GM06990 (cell line): ENCODE data around the gene PCDHB2.

Experiments used
- DNase-seq: peaks from one replicate; pipeline ENCODE4 v3.0.0-alpha.2; 2011; ENCODE audit not compliant: insufficient read length; ENCODE audit errors: extremely low read depth
- H3K27me3 ChIP-seq: replicated peaks from 2 replicates; pipeline ENCODE4 v1.6.0; 2011; ENCODE audit warnings: low read length; ENCODE audit not compliant: control insufficient read depth, insufficient read depth
- H3K36me3 ChIP-seq: 2 replicates; pipeline ENCODE4 v1.5.1; 2011; ENCODE audit warnings: low read length; ENCODE audit not compliant: control insufficient read depth, insufficient read depth
- H3K4me3 ChIP-seq: replicated peaks from 2 replicates; pipeline ENCODE4 v1.5.1; 2011; ENCODE audit warnings: low read depth, mild to moderate bottlenecking, control low read depth, low read length
- TF ChIP-seq, protein P1 (sequence below): IDR thresholded peaks from 2 replicates; pipeline ENCODE4 v1.5.1; 2011; ENCODE audit warnings: low read length, control low read depth, mild to moderate bottlenecking, inconsistent platforms; ENCODE audit not compliant: insufficient read depth, poor library complexity, severe bottlenecking

The PCDHB2 gene

DNA sequence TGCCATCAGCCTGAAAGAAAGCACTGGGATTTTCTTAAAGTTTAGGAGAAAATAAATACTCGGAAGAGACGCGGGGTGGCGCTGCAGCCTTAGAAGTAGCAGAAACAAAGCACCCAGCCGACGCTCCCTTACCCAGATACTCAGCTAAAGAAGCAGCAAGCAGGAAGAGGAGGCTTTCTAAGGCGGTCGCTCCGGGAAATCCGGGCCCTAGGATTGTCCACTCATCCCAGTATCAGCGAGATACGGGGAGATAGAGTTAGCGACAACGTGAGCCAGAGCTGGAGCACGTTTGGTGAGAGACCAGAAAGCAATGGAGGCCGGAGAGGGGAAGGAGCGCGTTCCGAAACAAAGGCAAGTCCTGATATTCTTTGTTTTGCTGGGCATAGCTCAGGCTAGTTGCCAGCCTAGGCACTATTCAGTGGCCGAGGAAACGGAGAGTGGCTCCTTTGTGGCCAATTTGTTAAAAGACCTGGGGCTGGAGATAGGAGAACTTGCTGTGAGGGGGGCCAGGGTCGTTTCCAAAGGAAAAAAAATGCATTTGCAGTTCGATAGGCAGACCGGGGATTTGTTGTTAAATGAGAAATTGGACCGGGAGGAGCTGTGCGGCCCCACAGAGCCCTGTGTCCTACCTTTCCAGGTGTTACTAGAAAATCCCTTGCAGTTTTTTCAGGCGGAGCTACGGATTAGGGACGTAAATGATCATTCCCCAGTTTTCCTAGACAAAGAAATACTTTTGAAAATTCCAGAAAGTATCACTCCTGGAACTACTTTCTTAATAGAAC lies at the start of gene PCDHB2:
Gene PCDHB2, plus strand, starts transcription at position 135 of the 782 bp plus-strand sequence. Its CDS starts 176 bp downstream, at position 311.
- DNase-seq = no peak

DNA sequence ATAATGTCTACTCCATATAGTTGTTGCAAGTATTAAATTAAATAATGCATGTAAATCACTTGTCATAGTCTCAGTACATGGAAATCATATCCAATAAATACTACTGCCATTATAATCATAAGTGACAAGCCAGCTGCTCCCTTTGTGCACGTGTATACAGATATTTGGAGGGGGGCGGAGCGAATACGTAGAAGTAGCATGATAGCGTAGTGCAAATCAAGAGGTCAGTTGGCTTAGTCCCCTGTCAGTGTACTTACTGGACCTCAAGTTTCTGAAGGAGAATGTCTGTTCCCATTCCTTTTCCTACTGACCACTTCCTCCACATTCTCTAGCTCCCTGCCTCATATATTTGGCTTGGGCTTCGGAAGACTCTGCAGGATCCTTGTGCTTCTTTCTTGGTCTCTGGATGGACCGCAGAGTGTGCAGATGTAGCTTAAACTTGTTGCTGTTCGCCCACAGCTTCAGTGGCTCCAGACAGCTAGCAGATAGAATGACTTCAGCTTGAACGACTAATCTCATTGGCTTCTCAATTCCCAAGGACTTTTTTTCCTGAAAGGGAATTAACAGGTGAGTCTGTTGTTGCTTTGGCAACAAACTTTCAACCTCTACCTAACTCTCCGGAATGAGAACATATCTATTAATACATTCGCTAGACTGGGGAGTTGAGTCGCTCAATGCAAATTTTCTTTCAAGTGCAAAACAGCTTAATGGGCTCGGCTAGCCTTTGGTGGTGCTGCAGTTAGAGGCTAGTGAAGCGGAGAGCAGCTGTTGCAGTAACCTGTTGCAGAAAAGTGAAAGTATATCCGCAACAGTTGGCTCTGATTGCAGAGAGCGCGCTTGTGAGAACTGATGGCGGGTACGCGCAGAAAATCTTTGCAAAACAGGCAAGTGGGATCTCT lies 43.5 kb upstream of the PCDHB2 start, which contains the start of gene PCDHB1:
Gene PCDHB1, plus strand, starts transcription at position 753 of the 899 bp plus-strand sequence. Its CDS starts 97 bp downstream, at position 850.
- no peaks in the 10 kb centered on the region for H3K36me3 ChIP-seq
- TF ChIP-seq, protein P1, sequence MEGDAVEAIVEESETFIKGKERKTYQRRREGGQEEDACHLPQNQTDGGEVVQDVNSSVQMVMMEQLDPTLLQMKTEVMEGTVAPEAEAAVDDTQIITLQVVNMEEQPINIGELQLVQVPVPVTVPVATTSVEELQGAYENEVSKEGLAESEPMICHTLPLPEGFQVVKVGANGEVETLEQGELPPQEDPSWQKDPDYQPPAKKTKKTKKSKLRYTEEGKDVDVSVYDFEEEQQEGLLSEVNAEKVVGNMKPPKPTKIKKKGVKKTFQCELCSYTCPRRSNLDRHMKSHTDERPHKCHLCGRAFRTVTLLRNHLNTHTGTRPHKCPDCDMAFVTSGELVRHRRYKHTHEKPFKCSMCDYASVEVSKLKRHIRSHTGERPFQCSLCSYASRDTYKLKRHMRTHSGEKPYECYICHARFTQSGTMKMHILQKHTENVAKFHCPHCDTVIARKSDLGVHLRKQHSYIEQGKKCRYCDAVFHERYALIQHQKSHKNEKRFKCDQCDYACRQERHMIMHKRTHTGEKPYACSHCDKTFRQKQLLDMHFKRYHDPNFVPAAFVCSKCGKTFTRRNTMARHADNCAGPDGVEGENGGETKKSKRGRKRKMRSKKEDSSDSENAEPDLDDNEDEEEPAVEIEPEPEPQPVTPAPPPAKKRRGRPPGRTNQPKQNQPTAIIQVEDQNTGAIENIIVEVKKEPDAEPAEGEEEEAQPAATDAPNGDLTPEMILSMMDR = no peak
- H3K4me3 ChIP-seq = no peak within 1 kb of the TSS
- no peaks in the 10 kb centered on the region for H3K27me3 ChIP-seq
- no peak for DNase-seq

More for the DNA sequence above, at the start of gene PCDHB2:
- Histone ChIP-seq H3K27me3 (no peaks in the 10 kb centered on the region), H3K36me3 (no peaks in the 10 kb centered on the region), H3K4me3 (no peak within 1 kb of the TSS)
- TF ChIP-seq, protein P1 = no peak

DNA sequence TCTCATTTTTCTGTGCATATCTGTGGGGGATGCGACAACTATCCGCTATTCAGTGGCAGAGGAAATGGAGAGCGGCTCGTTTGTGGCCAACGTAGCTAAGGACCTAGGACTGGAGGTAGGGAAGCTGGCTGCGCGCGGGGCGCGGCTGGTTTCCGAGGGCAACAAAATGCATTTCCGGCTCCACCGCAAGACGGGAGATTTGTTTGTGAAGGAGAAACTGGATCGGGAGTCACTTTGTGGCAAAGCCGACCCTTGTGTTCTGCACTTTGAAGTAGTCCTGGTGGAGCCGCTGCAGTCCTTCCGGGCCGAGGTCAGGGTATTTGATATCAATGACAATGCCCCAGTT lies 42.9 kb upstream of the PCDHB2 start:
- TF ChIP-seq, protein P1 = no peak
- DNase-seq = peak; percentile 9
- H3K4me3 ChIP-seq = no peak overlapping the region
- H3K36me3 ChIP-seq = no peaks in the 10 kb centered on the region
- H3K27me3 ChIP-seq = no peaks in the 10 kb centered on the region

DNA sequence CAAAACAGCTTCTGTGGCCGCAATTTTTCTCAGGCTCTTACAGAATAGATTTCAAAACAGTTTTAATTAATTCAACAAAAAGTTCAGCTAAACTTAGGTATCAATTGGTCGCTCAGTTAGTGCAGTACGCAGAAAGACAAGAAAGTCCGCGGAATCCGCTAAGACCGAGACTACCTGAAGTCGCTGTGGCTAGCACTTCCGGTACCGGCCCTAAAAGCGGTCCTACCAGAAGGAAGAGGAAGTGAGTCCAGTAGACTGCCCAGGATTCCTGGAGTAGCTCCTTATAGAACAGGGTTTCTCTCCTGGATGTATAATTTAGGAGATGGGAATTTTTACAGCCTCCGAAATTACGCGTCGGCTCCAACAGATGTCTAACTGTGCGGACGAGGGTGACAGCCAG lies 16.6 kb upstream of the PCDHB2 start:
- no peaks in the 10 kb centered on the region for H3K27me3 ChIP-seq
- TF ChIP-seq, protein P1 = no peak
- no peak for DNase-seq
- no peaks in the 10 kb centered on the region for H3K36me3 ChIP-seq
- H3K4me3 ChIP-seq = no peak overlapping the region

DNA sequence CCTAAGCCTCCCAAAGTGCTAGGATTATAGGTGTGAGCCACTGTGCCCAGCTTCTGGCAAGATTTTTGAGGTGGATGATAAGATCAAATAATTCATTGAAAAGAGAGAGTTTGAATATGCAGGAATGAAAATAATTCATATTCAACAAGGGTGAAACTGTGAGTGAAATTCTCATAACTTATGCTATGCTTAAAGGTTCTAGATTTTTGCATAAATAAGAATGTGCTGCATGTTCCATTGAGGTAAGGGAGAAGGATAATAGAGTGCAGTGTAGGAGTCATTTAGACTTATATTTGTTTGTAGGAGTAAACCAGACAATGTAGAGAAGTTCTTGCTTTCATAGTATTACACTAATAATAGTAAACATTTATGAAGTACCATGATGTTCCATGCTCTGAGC lies 12.2 kb upstream of the PCDHB2 start:
- TF ChIP-seq, protein P1 = no peak
- Histone ChIP-seq H3K27me3 (no peaks in the 10 kb centered on the region), H3K36me3 (no peaks in the 10 kb centered on the region), H3K4me3 (no peak overlapping the region)
- no peak for DNase-seq
